ENCODE data around the gene CIBAR2. TPM values are rescaled to one million over a fixed set of nuclear protein-coding genes. Genes with fewer than 3 reads are reported as not detected.

CIBAR2 gene
- total RNA-seq, 1 donor from 2014 or later, result not detected

DNA sequence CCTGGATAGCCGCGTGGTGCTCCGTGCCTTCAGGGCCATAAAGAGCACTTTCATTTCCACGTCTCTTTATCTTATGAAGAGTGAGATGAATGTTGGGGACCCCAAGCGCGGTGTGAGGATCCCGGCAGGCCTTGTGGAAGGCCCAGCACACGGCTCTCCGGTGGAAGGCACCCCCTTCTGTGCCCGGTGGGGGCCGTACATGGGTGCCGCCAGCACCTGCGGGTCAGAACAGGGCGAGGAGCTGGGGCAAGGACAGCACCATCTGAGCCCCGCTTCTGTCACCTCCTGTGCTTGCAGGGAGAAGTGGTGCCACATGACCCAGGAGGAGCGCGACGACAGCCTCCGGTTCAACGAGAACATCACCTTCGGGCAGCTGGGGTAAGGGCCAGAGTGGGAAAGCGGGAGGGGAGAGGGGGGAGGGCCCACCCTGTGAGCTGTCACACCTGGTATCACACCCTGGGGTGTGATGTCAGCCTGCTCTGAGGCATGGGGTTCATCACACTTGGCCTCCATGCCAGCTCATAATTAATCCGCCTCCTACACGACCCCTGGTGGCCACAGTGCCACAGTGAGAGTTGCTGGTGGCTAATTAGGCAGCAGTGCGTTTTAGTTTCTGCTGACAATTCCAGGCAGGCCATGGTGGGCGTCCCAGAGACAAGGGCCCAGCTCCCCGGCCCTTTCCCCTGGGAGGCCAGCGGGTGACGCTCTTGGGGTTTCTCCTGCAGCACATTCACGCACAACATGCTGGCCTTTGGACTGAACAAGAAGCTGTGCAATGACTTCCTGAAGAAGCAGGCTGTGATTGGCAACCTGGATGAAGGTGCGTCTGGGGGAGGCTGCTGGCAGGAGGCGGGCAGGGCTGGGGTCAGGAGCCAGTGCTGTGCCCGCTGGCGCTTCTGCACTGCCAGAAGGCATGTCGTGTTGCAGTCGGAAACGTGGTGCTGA, 25.7 kb downstream of the CIBAR2 start:
- peak; percentile 70 for ATAC-seq
- peak; percentile 62 for DNase-seq (ENCODE audit: low spot score)

DNA sequence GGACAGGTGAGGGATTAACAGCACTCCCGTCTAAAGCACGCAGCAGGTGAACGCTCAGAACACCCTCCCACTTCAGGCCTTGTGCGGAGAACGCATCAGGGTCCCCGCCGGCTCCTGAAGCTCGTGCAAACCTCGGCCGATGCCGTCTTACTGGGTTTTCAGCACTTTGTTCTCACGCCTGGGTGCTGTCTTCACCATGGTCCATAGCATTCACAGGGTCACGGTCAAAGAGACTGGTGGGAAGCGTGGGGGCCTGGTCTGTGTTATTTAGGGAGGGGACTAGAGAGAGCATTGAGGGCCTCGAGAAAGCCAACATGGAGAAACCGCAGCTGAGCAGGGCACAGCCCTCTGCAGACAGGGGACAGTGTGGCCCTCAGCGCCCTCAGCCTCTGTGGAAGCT, 26.6 kb downstream of the CIBAR2 start:
- DNase-seq (ENCODE audit: low spot score) (no peak), ATAC-seq (no peak)

DNA sequence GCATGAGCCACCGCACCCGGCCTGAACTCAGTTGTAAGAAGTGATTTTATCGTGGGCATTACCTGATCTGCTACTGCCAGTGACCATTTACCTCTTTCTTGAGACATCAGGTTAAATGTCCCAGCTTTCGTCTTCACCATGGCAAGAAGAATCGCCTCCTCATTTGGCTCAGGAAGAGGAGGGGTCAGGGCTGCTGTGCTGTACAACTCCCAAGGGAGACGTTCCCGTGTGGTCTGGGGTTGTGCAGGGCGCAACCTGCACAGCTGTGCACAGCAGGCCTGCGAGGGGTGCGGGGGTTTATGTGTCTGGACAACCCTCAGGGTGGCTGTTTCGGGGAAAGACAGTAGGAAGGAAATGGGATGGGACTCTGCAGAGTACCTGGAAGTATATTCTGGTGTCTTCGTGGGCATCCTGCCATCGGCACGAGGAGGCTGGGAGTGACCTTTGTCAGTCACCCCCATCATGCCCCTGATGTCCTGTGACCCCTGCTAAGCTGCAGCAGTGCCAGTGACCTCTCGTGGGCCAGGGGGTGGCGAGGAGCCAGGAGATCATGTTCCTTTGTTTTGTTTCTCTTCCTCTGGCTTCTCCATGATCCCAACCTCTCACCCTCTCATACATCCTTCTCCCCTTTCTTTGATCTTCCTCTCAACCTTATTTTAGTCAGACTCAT, 27.3 kb downstream of the CIBAR2 start:
- ATAC-seq (no peak), DNase-seq (ENCODE audit: low spot score) (no peak)

DNA sequence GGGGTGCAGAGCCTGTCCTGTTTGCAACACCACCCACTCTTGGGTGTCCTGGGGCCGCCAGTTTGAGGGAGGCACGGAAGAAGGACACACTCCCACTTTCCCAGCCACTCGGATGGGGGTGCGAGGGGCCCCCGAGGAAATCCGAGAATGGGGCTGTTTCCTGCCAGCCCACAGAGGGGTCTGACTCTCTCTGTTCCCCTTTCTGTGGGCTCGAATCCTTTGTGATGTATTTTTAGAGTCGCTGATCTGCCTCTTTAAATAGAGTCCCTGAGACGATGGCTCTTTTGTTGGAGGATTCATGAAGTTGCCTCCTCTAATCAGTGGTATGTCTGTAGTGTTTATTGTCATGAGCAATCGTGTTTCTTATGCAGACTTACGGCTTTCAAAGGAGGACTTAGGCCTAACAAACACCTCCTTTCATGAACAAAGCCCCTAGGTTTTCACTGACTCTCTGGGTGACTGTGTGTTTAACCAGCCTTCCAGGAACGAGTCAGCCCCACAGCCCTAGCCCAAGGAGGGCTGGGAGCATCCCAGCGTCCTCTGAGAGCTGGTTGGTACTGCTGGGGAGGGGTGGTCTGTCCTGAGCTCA, 29.1 kb downstream of the CIBAR2 start:
- DNase-seq (ENCODE audit: low spot score) (no peak), ATAC-seq (no peak)

GRCh38 chr16:85082173-85083050, 29.9 kb downstream of the CIBAR2 start:
- no peak for ATAC-seq
- no peak for DNase-seq (ENCODE audit: low spot score)

- no peak for DNase-seq (ENCODE audit: low spot score)
Measured at GRCh38 chr16:85081765-85082164, 30.5 kb downstream of the CIBAR2 start.

GRCh38 chr16:85081038-85081437, 31.2 kb downstream of the CIBAR2 start:
- no peak for DNase-seq (ENCODE audit: low spot score)
- ATAC-seq, result no peak

More at GRCh38 chr16:85081765-85082164, 30.5 kb downstream of the CIBAR2 start:
- no peak for ATAC-seq

- DNase-seq (ENCODE audit: low spot score) (no peak), ATAC-seq (no peak)
Measured at GRCh38 chr16:85079785-85080570, 32.3 kb downstream of the CIBAR2 start.

GRCh38 chr16:85078952-85079351, 33.3 kb downstream of the CIBAR2 start:
- ATAC-seq (no peak), DNase-seq (ENCODE audit: low spot score) (no peak)

- DNase-seq (ENCODE audit: low spot score), result no peak
- no peak for ATAC-seq
Measured at GRCh38 chr16:85078226-85078625, 34.0 kb downstream of the CIBAR2 start.

DNA sequence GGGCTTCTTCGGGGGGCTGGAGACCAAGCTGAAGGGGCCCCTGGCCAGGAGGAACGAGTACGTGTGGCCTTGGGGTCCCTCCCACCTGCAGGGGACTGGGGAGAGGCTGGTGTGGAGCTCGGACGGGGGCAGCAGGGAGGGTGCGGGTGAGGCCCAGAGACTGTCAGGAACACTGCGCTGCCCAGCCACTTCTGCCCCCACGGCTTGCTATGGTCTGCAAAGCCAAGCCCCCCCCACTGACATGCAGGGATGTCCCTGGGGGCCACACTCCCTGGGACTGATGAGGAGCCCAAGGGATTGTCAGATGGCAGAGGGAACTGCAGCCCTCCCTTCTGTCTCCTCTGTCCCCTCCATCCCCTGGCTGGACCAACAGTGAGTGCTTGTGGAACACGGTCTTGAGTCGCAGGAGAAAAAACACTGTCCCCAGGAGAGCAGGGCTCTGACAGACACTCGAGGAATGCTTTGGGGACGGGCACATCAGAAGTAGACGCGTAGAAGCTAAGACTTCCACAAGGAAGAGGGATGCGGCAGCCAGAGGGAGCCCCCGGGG, 34.6 kb downstream of the CIBAR2 start:
- DNase-seq (ENCODE audit: low spot score), result no peak
- ATAC-seq, result no peak

DNA sequence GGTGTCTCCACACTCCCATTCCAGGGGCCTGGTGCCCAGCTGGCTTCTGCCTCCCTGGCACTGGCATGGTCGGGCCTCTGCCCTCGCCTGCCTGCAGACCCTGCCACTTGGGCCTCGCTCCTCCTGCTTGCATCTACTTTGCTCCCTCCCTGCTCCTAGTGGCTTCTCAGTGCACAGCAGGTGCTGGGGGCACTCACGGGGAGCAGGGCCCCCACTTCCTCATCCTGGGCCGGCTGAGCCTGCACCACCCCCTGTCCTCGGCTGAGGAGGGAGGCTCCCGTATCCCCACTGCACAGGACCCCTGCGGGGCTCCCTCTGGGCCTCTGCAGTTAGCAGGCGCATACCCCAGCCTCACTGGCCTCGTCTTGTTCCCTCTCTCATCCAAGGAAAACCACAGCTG, 35.2 kb downstream of the CIBAR2 start:
- DNase-seq (ENCODE audit: low spot score), result no peak
- no peak for ATAC-seq

- no peak for DNase-seq (ENCODE audit: low spot score)
- no peak for ATAC-seq
Measured at GRCh38 chr16:85075236-85075924, 36.9 kb downstream of the CIBAR2 start.

DNA sequence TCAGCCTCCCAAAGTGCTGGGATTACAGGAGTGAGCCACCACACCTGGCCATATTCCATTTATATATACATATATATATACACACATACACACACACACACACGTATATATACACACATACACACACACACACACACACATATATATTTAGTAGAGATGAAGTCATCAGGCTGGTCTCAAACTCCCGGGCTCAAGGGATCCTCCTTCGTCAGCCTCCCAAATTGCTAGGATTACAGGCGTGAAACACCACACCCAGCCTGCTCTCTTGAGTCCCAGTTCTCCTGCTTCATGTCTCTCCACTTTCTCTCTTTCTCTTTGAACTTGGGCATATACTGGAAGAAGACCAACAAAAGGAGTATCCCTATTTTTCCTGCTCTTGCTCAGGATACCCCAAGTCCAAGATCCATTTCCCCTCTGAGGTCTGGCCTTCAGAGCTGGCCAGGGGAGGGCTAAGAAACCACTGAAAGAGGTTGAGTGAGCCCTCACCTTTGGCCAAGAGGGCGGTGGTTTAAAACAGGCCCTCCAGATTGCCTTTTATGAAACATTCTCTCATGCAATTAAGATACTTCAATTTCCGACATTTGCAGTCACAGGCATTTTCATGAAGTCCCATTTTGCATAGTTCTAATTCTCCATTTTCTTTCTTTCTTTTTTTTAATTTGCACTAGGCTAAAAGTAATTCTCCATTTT, 37.9 kb downstream of the CIBAR2 start:
- no peak for DNase-seq (ENCODE audit: low spot score)
- ATAC-seq, result no peak

- no peak for ATAC-seq
- DNase-seq (ENCODE audit: low spot score), result no peak
Measured at GRCh38 chr16:85072947-85073346, 39.3 kb downstream of the CIBAR2 start.

GRCh38 chr16:85072076-85072860, 40.0 kb downstream of the CIBAR2 start:
- no peak for ATAC-seq
- DNase-seq (ENCODE audit: low spot score), result no peak

- ATAC-seq (no peak), DNase-seq (ENCODE audit: low spot score) (no peak)
Measured at GRCh38 chr16:85069171-85069570, 43.1 kb downstream of the CIBAR2 start.

DNA sequence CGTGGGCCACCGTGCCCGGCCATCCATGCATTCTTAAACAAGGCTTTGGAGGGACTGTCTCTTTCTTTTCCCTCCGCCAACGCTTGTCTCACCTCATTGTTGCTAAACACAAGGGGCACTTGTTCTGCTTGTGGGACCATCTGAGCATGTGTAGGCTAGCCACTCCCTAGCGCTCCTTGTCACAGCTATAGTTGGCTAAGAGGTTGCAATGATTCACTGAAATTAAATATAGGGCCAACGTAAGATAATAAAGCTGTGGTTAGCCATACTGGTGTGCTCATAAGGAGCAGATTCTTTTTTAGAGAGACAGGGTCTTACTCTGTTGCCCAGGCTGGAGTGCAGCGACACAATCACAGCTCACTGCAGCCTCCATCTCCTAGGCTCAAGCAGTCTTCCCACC, 43.5 kb downstream of the CIBAR2 start:
- DNase-seq (ENCODE audit: low spot score) (no peak), ATAC-seq (no peak)

Measured in left lobe of liver (tissue), 2 donors.